Sciatic nerve (tissue), 2 donors: ENCODE data around the gene OLFM2. TPM values are rescaled to one million over a fixed set of nuclear protein-coding genes. Genes with fewer than 3 reads are reported as not detected.

ENCODE experiments used
- ATAC-seq: fragments of 200-7000 bp; cut with Tn5 transposase; one replicate; pipeline ENCODE4 v1.9.1; 2020; ENCODE audit warnings: mild to moderate bottlenecking, moderate library complexity
- DNase-seq: peaks from one replicate; pipeline ENCODE4 v3.0.0-alpha.2; 2020; ENCODE audit warnings: low spot score
- intact Hi-C: fragments of 100-400 bp; cut with DNase I; formaldehyde crosslinking; loops from one replicate; pipeline ENCODE4 v1.14.2; 2022
- total RNA-seq: library from RNA; stranded (reverse); fragmentation: NEBNext Ultra II Directional; extraction: Animal tissue kit (Norgen Biotek cat#: 25700); gene quantifications from one replicate; pipeline ENCODE4 v1.2.1, GENCODE V29; 2021
- donor health status: DM: no; HTN: no; CAD: no.
- donor health status: DM: no; HTN: no; CAD: no.

OLFM2 gene
- total RNA-seq, 1 donor from 2014 or later, result 6.9 TPM

DNA sequence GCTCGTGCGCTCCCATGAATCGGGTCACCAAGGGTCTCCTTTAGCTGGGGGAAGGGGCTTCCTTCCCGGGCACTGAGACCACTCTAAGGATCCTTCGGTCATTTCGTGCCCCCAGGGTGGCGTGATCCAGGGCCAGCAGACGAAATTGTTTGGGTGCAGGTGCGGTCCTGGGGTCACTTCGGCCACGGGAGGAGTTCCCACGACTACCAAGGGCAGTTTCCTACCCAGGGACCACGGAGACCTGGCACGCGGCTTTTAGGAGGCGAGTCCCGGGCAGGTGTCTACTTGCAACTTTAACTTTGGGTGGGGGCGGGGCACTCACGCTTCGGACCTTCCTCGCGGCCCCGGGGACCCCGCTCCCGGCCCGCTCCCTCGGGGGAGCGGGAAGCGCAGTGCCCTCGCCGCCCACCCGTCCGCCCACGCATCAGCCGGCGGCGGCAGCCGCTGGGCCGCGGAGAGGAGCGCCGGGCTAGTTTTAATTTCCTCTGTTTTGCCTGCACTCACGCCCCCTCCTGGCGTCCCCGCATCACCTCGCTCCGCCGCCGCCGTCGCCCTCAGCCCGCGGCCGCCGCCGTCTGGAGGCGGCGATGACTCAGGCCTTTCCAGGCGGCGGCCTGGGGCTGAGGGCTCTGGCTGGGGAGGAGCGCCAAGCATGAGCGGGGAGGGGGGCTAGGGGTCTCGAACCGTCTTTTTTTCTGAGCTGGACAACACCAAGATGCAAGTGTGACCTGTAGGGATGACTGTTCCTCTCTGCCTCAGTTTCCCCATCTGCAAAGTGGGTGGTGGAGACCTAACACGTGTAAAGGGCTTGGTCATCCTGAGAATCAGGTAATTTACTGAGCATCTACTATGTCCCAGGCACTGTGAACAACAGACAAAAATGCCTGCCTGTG lies 21.8 kb downstream of the OLFM2 start:
- DNase-seq (peak; percentile 72), ATAC-seq (peak; percentile 61)
- intact Hi-C loops, result no loop called here

- ATAC-seq (no peak), DNase-seq (no peak)
- intact Hi-C loops, result no loop called here
These were observed 22.4 kb downstream of the OLFM2 start for GRCh38 chr19:9914001-9914314.

DNA sequence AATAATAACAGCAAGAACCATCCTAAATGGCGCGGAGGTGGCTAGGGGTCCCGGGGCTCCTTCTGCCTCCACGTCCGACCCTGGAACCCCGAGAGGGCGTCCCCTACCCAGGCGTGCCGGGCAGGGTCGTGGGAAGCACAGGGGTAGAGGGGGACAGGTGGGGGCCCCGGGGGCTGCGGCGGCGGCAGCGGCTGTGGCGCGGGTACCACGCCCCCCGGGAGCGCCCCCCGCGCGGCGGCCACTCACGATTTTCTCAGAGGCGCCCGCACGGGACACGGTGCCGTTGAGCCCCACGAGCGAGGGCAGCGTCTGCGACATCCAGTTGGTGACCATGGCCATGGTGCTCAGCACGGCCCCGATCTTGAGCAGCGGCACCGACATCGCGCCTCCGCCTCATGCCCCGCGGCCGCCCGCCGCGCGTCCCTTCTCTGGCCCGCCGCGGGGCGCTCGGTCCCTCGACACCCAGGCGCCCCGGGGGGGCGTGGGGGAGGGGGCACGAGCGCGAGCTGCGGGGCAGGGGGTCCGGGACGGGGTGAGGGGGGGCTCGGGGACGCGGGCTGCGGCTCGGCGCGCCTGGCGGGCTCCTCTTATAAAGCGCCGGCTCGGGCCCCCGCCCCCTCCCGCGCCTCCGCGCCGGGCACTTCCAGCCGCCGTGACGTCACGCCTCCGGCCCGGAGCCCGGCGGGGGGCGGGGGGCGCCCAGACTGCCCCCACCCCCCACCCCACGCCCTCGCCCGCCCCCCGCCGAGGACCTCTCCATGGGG lies 22.9 kb downstream of the OLFM2 start:
- DNase-seq (no peak), ATAC-seq (no peak)
- intact Hi-C loops, result no loop called here

- no peak for DNase-seq
- intact Hi-C loops, result no loop called here
- ATAC-seq, result no peak
These were observed 23.6 kb downstream of the OLFM2 start for GRCh38 chr19:9912551-9913236.

DNA sequence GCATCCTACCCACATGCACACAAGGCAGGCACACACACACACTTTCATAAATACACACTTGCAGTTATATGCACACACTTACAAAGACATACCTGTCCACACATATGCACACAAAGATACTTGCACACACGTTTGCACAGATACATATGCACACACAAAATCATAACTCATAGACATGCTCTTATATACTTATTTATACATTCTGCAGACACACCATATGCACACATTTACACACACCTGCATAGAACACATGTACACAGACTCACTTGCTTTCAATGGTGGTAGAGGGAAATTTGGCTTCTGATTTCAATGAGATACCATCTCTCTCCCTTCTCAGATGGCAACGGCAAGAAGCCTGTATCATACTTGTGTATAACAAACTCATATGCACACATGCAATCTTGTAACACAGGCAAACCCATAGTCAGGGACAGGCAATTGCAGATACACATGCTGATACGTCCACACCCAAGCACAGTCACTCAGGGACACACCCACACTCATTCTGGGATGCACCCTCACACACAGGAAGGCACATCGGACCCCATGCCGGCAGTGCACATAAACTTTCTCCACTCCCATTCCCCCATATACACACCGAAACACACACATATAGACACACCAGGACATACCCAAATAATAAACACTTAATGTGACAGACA lies 24.7 kb downstream of the OLFM2 start:
- ATAC-seq (no peak), DNase-seq (no peak)
- intact Hi-C loops, result no loop called here

DNA sequence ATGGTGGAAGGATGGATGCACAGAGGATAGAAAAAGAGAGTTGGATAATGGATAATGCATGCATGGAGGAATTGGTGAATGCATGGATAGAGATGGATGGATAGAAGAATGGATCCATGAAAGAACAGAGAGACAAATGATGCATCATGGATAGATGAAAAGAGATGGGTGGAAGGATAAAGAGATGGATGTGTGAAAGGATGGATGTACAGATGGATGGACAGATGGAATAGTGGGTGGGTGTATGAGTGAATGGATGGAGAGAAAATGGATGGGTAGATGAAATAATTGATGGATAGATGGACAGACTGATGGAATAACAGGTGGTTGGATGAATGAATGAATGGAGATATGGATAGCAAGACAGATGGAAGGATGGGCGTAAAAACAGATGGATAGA lies 25.7 kb downstream of the OLFM2 start:
- intact Hi-C loops, result no loop called here
- no peak for ATAC-seq

GRCh38 chr19:9909251-9909650 lies 27.1 kb downstream of the OLFM2 start:
- DNase-seq (no peak), ATAC-seq (no peak)
- intact Hi-C loops, result no loop called here

More for the DNA sequence above, 25.7 kb downstream of the OLFM2 start:
- DNase-seq, result no peak

- intact Hi-C loops, result no loop called here
- no peak for DNase-seq
- ATAC-seq, result no peak
These were observed 29.7 kb downstream of the OLFM2 start for GRCh38 chr19:9906475-9907087.

DNA sequence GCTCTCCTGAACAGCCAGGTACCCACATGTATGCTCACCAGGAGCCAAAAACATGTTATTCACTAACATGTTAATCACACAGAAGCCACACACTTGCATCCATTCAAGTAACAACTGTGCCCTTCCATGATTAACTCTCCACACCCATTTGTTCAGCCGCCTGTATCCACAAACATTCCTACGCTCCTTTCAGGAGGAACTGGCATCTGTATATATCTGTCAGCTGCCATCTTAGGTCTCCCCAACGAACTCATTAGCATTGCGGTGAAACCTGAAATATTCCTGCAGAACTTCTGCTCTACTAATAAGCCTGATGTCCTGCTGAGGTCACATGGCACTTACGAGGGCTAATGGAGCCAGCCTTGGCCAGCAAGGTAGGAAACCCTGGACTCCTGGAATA lies 33.0 kb downstream of the OLFM2 start:
- DNase-seq, result no peak
- intact Hi-C loops, result no loop called here
- ATAC-seq, result no peak

- intact Hi-C loops, result no loop called here
- ATAC-seq (no peak), DNase-seq (no peak)
These were observed 34.7 kb downstream of the OLFM2 start for GRCh38 chr19:9901642-9902041.

- intact Hi-C loops, result no loop called here
- ATAC-seq, result no peak
These were observed 35.3 kb downstream of the OLFM2 start for GRCh38 chr19:9901020-9901419.

DNA sequence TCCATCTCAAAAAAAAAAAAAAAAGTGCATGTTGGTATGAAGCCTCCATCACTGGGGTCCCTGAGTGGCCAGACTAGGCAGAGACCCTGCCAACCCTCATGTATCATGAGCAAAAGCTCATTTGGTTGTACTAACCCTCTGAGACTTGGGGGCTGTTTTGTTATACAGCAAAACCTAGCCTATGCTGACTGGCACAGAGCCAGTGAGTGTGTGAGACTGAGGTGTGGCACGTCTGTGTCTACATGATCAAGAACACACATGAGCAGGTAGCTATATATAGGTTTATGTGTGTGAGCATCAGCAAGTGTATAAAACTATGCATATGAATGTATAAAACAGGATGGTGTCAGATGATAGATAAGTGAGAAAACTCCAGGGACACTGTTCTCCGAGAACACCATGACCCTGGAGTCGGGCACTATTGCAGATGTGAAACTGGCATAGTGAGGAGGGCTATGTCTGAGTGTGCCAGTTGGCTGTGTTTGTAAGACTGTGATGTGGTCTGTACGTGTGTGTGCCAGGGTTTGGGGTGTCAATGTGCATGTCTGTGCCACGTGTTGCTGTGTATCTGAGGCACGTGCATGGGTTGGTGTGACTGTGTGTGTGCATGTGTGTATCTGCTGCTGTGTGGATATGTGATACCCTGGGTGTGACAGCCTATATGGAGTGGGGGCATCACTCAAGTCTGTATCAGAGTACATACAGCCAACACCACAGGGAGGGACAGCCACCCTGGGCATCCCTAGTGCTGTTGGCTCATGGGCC lies 44.5 kb downstream of the OLFM2 start:
- ATAC-seq (no peak), DNase-seq (no peak)
- intact Hi-C loops, result no loop called here

More at GRCh38 chr19:9901020-9901419, 35.3 kb downstream of the OLFM2 start:
- DNase-seq, result no peak

- peak; percentile 57 for DNase-seq
- ATAC-seq, result peak; percentile 34
- intact Hi-C loops, result no loop called here
These were observed 51.2 kb downstream of the OLFM2 start for GRCh38 chr19:9885077-9885552.

DNA sequence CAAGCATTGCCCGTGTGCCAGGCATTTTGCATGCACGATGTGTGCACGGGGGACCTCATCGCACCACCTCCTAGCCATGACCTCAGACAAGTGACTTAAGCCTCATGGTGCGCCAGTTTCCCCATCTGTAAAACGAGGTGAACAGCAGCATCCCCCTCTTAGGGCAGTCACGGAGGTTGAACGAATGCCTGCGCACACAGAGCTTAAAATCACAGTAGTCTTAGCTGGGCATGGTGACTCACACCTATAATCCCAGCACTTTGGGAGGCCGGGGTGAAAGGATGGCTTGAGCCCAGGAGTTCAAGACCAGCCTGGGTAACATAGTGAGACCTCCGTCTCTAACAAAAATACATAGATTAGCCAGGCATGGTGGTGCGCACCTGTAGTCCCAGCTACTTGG lies 52.6 kb downstream of the OLFM2 start:
- no peak for DNase-seq

DNA sequence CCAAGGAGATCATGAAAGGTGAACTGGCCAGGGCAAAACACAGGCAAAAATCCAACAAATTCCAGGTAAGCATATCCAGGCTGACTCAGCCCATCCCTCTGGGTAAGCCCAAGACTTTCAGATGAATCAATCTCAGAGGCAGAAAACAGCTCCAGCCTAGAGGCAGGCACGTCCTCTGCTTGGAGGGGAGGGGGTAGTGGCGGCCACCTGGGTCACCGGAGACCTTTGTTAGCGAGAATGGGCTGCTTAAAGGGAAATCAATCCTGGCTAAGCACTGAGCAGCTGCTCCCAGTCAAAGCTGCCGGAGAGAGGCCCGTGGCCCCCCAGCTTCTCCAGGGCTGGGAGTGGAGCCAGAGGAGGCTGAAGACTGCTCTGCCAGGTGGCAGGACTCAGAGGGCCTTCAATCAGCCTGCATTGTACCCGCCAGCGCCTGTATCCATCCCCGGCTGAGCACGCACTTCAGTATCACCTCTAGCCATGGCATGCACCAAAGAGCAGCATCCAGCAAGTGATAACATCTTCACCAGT lies 53.0 kb downstream of the OLFM2 start:
- ATAC-seq, result no peak
- intact Hi-C loops, result no loop called here
- no peak for DNase-seq

More for the DNA sequence above, 52.6 kb downstream of the OLFM2 start:
- no peak for ATAC-seq
- intact Hi-C loops, result no loop called here

GRCh38 chr19:9881720-9882119 lies 54.6 kb downstream of the OLFM2 start:
- intact Hi-C loops, result no loop called here
- ATAC-seq (no peak), DNase-seq (no peak)

- DNase-seq (no peak), ATAC-seq (no peak)
- intact Hi-C loops, result no loop called here
These were observed 57.7 kb downstream of the OLFM2 start for GRCh38 chr19:9878511-9879196.
